ENCODE results near the gene GSTM5. TPM values are rescaled to one million over a fixed set of nuclear protein-coding genes. Genes with fewer than 3 reads are reported as not detected.

Gene GSTM5
- not detected in 5 replicates for total RNA-seq (2022; extraction: Qiagen RNA extraction; ENCODE audit: low read depth)

DNA sequence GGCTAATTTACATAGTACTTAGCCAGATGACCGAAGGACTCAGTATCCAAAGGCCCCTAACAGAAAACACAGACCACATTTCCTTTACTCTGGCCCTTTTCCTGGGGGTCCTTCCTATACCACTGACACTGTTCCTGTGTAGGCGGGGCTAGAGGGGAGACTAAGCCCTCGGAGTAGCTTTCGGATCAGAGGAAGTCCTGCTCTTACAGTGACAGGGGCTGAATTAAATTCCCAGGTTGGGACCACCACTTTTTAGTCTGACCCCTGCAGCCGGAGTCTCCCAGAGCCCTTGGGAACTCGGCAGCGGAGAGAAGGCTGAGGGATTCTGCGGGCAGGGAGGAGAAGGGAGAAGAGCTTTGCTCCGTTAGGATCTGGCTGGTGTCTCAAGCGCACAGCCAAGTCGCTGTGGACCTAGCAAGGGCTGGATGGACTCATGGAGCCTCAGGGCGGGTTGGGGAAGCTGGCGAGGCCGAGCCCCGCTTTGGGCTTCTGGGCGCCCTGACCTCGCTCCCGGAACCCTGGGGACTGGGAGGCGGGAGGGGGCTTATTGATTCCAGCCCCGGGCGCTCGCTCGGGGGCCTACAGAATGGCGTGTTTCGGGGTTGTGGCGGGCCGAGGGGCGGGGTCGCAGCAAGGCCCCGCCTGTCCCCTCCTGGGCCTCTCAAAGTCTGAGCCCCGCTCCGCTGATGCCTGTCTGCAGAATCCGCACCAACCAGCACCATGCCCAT, at the start of gene GSTM5:
TSS of gene GSTM5 (plus strand) at position 659 of the 728 bp plus-strand sequence. CDS start at position 721, 62 bp downstream.

DNA sequence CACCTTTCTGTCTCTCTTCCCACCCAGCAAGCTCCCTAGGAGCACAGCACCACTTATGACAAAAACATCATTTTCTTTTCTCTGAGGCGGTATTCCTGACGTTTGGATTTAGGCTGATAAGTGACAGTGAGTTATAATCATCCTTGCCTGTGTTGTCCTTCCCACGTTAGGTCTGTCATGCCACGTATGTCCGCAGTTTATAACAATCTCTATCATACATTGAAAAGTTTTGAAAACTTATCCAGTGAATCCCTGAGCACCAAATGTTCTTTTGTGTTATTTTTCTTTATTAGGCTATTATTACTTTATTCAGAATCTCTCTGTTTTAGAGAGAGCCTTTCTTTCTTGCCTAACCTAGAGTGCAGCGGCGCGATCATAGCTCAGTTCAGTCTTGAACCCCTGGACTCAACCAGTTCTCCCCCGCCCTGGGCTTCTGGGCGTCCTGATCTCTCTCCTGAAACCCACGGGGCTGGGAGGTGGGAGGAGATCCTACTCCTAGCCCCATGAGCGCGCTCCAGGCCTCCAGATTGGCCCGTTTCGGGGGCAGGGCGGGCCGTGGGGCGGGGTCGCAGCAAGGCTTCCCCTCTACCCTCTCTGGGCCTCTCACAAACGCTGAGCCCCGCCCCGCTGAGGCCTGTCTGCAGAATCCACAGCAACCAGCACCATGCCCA, 44.5 kb upstream of the GSTM5 start, which contains the start of gene GSTM2:
TSS of gene GSTM2 (plus strand) at position 606 of the 671 bp plus-strand sequence. CDS start at position 665, 59 bp downstream.

DNA sequence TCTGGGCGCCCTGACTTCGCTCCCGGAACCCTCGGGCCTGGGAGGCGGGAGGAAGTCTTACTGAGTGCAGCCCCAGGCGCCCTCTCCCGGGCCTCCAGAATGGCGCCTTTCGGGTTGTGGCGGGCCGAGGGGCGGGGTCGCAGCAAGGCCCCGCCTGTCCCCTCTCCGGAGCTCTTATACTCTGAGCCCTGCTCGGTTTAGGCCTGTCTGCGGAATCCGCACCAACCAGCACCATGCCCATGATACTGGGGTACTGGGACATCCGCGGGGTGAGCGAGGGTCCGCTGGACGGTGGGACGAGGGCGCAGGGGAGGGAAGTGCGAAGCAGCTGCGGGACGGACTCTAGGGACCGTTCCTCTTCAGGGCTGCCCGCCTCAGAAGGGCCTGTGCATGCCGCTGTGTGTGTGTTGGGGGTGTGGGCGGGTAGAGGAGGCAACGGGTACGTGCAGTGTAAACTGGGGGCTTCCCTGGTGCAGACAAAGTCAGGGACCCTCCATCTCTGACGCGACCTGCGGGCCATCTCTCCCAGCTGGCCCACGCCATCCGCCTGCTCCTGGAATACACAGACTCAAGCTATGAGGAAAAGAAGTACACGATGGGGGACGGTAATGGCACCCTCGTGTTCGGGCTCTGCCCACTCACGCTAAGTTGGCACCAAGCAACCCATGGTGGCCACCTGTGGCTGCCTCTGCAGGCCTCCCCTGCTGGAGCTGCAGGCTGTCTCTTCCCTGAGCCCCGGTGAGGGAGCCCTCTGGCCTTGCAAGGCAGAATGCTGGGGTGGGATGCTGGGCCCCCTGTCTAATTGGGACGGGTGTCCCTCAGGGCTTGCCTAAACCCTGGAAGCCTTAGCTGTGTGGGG, 24.2 kb upstream of the GSTM5 start, which contains the start of gene GSTM1:
TSS of gene GSTM1 (plus strand) at position 177 of the 859 bp plus-strand sequence. CDS start at position 234, 57 bp downstream.

DNA sequence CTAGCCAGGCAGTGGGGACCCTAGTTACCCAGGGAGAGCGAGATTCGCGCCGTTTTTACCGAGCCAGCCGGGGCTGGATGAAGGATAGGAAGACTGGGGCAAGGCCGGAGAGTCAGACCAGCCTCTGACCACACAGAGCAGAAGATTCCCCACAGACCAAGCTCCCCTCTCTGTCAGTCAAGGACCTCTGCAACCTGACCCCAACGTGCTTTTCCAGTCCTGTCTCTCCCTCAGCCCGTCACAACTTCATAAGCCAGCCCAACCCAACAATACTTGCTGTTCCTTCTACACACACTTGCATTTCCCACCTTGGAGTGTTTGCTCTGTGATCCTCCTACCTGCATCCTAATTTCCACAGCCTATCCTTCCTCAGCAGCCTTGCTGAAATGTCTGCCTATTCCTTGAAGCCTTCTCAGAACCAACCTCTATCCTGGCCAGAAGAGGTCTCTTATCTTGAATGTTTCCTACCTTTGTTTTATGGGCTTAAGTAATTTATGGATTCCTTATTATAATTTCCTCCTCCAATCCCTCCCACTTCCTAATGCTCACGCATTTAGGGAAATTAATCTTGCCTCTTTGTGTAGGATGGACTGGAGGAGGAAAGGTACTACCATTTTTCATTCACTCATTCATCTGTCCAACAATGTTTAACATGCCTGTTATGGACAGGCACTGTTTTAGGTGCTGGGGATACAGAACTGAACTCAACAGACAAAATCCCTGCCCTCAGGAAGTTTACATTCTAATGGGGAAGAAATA, 28.7 kb downstream of the GSTM5 start, which contains the start of gene GSTM3:
TSS of gene GSTM3 (minus strand) at position 424 of the 759 bp plus-strand sequence. CDS start 751 bp downstream, outside the sequence.

DNA sequence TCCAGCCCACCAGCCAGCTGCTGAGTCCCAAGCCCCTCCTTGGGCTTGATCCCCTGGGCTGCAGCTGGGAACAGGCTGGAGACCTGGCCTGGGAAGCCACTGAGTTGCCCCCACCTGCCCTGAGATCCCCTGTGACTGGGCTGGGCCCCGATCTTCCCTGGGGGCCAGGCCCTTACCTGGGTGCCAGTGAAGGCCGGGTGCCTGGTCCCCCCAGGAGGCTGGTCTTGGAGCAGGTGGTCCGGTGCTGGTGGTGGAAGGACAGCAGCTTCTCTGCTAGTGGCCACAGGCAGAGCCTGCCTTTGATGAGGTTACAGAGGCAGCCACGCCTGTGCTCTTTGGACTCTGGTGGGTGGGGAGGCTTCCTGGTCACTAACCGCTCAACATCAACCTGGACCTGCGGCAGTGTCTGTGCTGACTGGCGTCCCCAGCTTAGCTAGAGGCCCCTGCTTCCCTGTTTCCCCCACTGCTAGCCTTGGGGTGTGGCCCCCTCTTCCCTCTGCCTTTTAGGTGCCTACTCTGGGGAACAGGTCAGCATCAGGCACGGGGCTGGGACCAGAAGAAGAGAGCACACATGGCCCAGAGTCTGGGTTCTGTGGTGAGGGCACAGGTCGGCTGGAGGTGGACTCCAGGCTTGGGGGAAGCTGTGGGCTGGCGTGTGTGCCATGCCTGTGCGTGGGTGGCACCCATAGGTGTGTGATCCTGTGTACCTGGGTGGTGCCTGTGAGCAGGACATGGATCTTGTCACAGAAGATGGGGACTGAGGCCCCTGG, 51.8 kb downstream of the GSTM5 start, which contains the start of gene EPS8L3:
TSS of gene EPS8L3 (minus strand) at position 278 of the 770 bp plus-strand sequence. CDS start 2,174 bp downstream, outside the sequence.

Other genes starting within 250 kb of the GSTM5 start
- gene SYPL2, start 245.7 kb upstream of the GSTM5 start, total RNA-seq (2022; extraction: Qiagen RNA extraction; ENCODE audit: low read depth) = 0.10 to 0.19 TPM (median 0.15 TPM) in 5 replicates
- 2.0 to 3.8 TPM (median 2.8 TPM) in 5 replicates for gene ATXN7L2, start 228.3 kb upstream of the GSTM5 start, total RNA-seq (2022; extraction: Qiagen RNA extraction; ENCODE audit: low read depth)
- gene CYB561D1, start 218.2 kb upstream of the GSTM5 start, total RNA-seq (2022; extraction: Qiagen RNA extraction; ENCODE audit: low read depth) = 4.5 to 5.2 TPM (median 4.8 TPM) in 5 replicates
- 1.0 to 1.5 TPM (median 1.2 TPM) in 5 replicates for gene AMIGO1, start 202.5 kb upstream of the GSTM5 start, total RNA-seq (2022; extraction: Qiagen RNA extraction; ENCODE audit: low read depth)
- not detected in 5 replicates for gene GPR61, start 172.4 kb upstream of the GSTM5 start, total RNA-seq (2022; extraction: Qiagen RNA extraction; ENCODE audit: low read depth)
- gene GNAI3, start 163.6 kb upstream of the GSTM5 start, total RNA-seq (2022; extraction: Qiagen RNA extraction; ENCODE audit: low read depth) = 4.7 to 5.9 TPM (median 5.4 TPM) in 5 replicates
- gene GNAT2, start 92.6 kb upstream of the GSTM5 start, total RNA-seq (2022; extraction: Qiagen RNA extraction; ENCODE audit: low read depth) = 0.13 to 0.20 TPM (median 0.18 TPM) in 3 of 5 replicates, not detected in the others
- gene AMPD2, start 92.4 kb upstream of the GSTM5 start, total RNA-seq (2022; extraction: Qiagen RNA extraction; ENCODE audit: low read depth) = 28.3 to 31.7 TPM (median 30.6 TPM) in 5 replicates
- 8.5 to 10.7 TPM (median 9.6 TPM) in 5 replicates for gene GSTM4, start 56.2 kb upstream of the GSTM5 start, total RNA-seq (2022; extraction: Qiagen RNA extraction; ENCODE audit: low read depth)
- 3.2 to 5.2 TPM (median 4.0 TPM) in 5 replicates for gene GSTM2, start 44.2 kb upstream of the GSTM5 start, total RNA-seq (2022; extraction: Qiagen RNA extraction; ENCODE audit: low read depth)
- not detected in 5 replicates for gene GSTM1, start 24.4 kb upstream of the GSTM5 start, total RNA-seq (2022; extraction: Qiagen RNA extraction; ENCODE audit: low read depth)
- 21.7 to 33.5 TPM (median 24.4 TPM) in 5 replicates for gene GSTM3, start 28.8 kb downstream of the GSTM5 start, total RNA-seq (2022; extraction: Qiagen RNA extraction; ENCODE audit: low read depth)
- 0.94 to 1.6 TPM (median 1.1 TPM) in 5 replicates for gene EPS8L3, start 51.7 kb downstream of the GSTM5 start, total RNA-seq (2022; extraction: Qiagen RNA extraction; ENCODE audit: low read depth)
- gene CSF1, start 198.6 kb downstream of the GSTM5 start, total RNA-seq (2022; extraction: Qiagen RNA extraction; ENCODE audit: low read depth) = 20.2 to 27.9 TPM (median 27.0 TPM) in 5 replicates